IMR-90 (cell line): ENCODE data around the gene EHBP1L1. TPM values are rescaled to one million over a fixed set of nuclear protein-coding genes. Genes with fewer than 3 reads are reported as not detected.

ENCODE experiments used
- ATAC-seq: fragments of 200-7000 bp; cut with Tn5 transposase; 2 replicates; pipeline ENCODE4 v1.9.1; 2020; ENCODE audit warnings: low read depth, mild to moderate bottlenecking, moderate library complexity
- BruUV-seq: library from RNA; stranded (reverse); fragments of 400-500 nt; replicated peaks from 2 replicates; lab custom pipeline; 2021; lab: Mats Ljungman, UMichigan
- CTCF ChIA-PET: fragments of 300-600 bp; formaldehyde crosslinking; extraction: SDS; loops from one replicate; lab custom pipeline; 2021; ENCODE audit warnings: antibody characterized with exemption; lab: Yijun Ruan, JAX
- POLR2A ChIA-PET: fragments of 300-600 bp; sonication (Branson Sonifier 250); formaldehyde crosslinking; loops from one replicate; lab custom pipeline; 2022; ENCODE audit warnings: antibody characterized with exemption; ENCODE audit not compliant: unreplicated experiment; lab: Charles Lee
- DNase-seq: peaks from one replicate; pipeline ENCODE4 v3.0.0; 2013
- H2AFZ ChIP-seq: replicated peaks from 2 replicates; pipeline ENCODE3; 2013; ENCODE audit warnings: low read length, mild to moderate bottlenecking; ENCODE audit not compliant: poor library complexity
- H2AK5ac ChIP-seq: 2 replicates; pipeline ENCODE4 v1.6.1; 2013; ENCODE audit warnings: low read depth, low read length, inconsistent platforms
- H2AK9ac ChIP-seq: replicated peaks from 2 replicates; pipeline ENCODE3; 2013; ENCODE audit warnings: mild to moderate bottlenecking, low read depth, low read length, moderate library complexity; ENCODE audit not compliant: poor library complexity
- H2BK120ac ChIP-seq: 2 replicates; pipeline ENCODE4 v1.6.1; 2013; ENCODE audit warnings: low read depth, low read length, inconsistent platforms
- H2BK15ac ChIP-seq: 3 replicates; pipeline ENCODE4 v1.6.1; 2013; ENCODE audit warnings: low read depth, low read length, inconsistent platforms
- H2BK20ac ChIP-seq: 2 replicates; pipeline ENCODE4 v1.6.1; 2013; ENCODE audit warnings: low read depth, mild to moderate bottlenecking, inconsistent platforms, low read length, moderate library complexity
- H2BK5ac ChIP-seq: 2 replicates; pipeline ENCODE4 v1.6.1; 2013; ENCODE audit warnings: mild to moderate bottlenecking, low read depth, low read length, inconsistent platforms; ENCODE audit not compliant: poor library complexity, severe bottlenecking
- H3K14ac ChIP-seq: replicated peaks from 2 replicates; pipeline ENCODE4 v1.6.1; 2013; ENCODE audit warnings: low read depth, low read length, inconsistent platforms
- H3K18ac ChIP-seq: 2 replicates; pipeline ENCODE4 v1.6.1; 2013; ENCODE audit warnings: low read depth, low read length, control low read depth
- H3K23ac ChIP-seq: 2 replicates; pipeline ENCODE4 v1.6.1; 2013; ENCODE audit warnings: low read depth, low read length, inconsistent platforms
- H3K27ac ChIP-seq: 2 replicates; pipeline ENCODE4 v1.5.1; 2013; ENCODE audit warnings: mild to moderate bottlenecking, control low read depth, low read length; ENCODE audit not compliant: insufficient read depth
- H3K27me3 ChIP-seq: 2 replicates; pipeline ENCODE4 v1.6.1; 2013; ENCODE audit warnings: low read length; ENCODE audit not compliant: control insufficient read depth, insufficient read depth
- H3K36me3 ChIP-seq: 2 replicates; pipeline ENCODE4 v1.6.1; 2013; ENCODE audit warnings: low read length, mixed read lengths; ENCODE audit not compliant: control insufficient read depth, insufficient read depth
- H3K4ac ChIP-seq: 2 replicates; pipeline ENCODE4 v1.6.1; 2013; ENCODE audit warnings: low read depth, low read length, inconsistent platforms
- H3K4me1 ChIP-seq: 2 replicates; pipeline ENCODE4 v1.6.1; 2013; ENCODE audit warnings: low read length, mixed read lengths; ENCODE audit not compliant: control insufficient read depth, insufficient read depth
- H3K4me2 ChIP-seq: 2 replicates; pipeline ENCODE4 v1.6.1; 2013; ENCODE audit warnings: low read depth, mild to moderate bottlenecking, control low read depth, low read length, moderate library complexity
- H3K4me3 ChIP-seq: 2 replicates; pipeline ENCODE4 v1.5.1; 2013; ENCODE audit warnings: low read depth, mild to moderate bottlenecking, control low read depth, low read length, moderate library complexity; ENCODE audit not compliant: insufficient read depth
- H3K56ac ChIP-seq: 2 replicates; pipeline ENCODE4 v1.6.1; 2013; ENCODE audit warnings: low read length, inconsistent platforms; ENCODE audit not compliant: insufficient read depth; ENCODE audit errors: extremely low read depth
- H3K79me1 ChIP-seq, 2 experiments: 2 replicates each; pipeline ENCODE4 v1.6.1; 2013; ENCODE audit warnings: low read length in 2 of 2, inconsistent platforms in 1 of 2, low read depth in 1 of 2
- H3K9ac ChIP-seq: 2 replicates; pipeline ENCODE4 v1.6.1; 2013; ENCODE audit warnings: low read depth, low read length, control low read depth
- H3K9me1 ChIP-seq: 2 replicates; pipeline ENCODE4 v1.6.1; 2013; ENCODE audit warnings: low read length, inconsistent platforms; ENCODE audit not compliant: insufficient read depth
- H3K9me3 ChIP-seq: 2 replicates; pipeline ENCODE4 v1.6.1; 2013; ENCODE audit warnings: low read length; ENCODE audit not compliant: control insufficient read depth, insufficient read depth
- H4K20me1 ChIP-seq: 2 replicates; pipeline ENCODE4 v1.6.1; 2013; ENCODE audit warnings: low read length, inconsistent platforms; ENCODE audit not compliant: insufficient read depth
- H4K5ac ChIP-seq: 2 replicates; pipeline ENCODE4 v1.6.1; 2013; ENCODE audit warnings: mild to moderate bottlenecking, low read depth, low read length, control low read depth
- H4K8ac ChIP-seq, 2 experiments: 2 replicates each; pipeline ENCODE4 v1.6.1; 2013; ENCODE audit warnings: low read depth in 2 of 2, low read length in 2 of 2, control low read depth in 1 of 2, inconsistent platforms in 1 of 2
- H4K91ac ChIP-seq: 2 replicates; pipeline ENCODE4 v1.6.1; 2013; ENCODE audit warnings: low read depth, low read length, inconsistent platforms; ENCODE audit not compliant: insufficient read depth
- BHLHE40 ChIP-seq: fragments of 150-350 bp; IDR thresholded peaks from 2 replicates; pipeline ENCODE4 v1.6.1; 2016; ENCODE audit warnings: mild to moderate bottlenecking, low read depth, low read length
- CEBPB ChIP-seq: IDR thresholded peaks from 2 replicates; pipeline ENCODE4 v1.6.1; 2012; ENCODE audit warnings: low read depth, low read length, improper control_type of control experiment
- CHD1 ChIP-seq: IDR thresholded peaks from 2 replicates; pipeline ENCODE4 v1.6.1; 2012; ENCODE audit warnings: low read depth, low read length, improper control_type of control experiment
- ELK1 ChIP-seq: fragments of 150-350 bp; IDR thresholded peaks from 2 replicates; pipeline ENCODE4 v1.6.1; 2016; ENCODE audit warnings: low read depth, mild to moderate bottlenecking, low read length, moderate library complexity, borderline replicate concordance
- FOS ChIP-seq: fragments of 150-350 bp; IDR thresholded peaks from 2 replicates; pipeline ENCODE4 v1.6.1; 2016; ENCODE audit warnings: low read depth, low read length
- MAFK ChIP-seq: IDR thresholded peaks from 2 replicates; pipeline ENCODE4 v1.6.1; 2012; ENCODE audit warnings: low read depth, low read length, improper control_type of control experiment
- MAZ ChIP-seq: IDR thresholded peaks from 2 replicates; pipeline ENCODE4 v1.6.1; 2012; ENCODE audit warnings: low read depth, mild to moderate bottlenecking, low read length, improper control_type of control experiment, moderate library complexity, borderline replicate concordance
- MXI1 ChIP-seq: IDR thresholded peaks from 2 replicates; pipeline ENCODE4 v1.6.1; 2012; ENCODE audit warnings: low read depth, mild to moderate bottlenecking, low read length, moderate library complexity, borderline replicate concordance
- NFE2L2 ChIP-seq: fragments of 150-350 bp; IDR thresholded peaks from 2 replicates; pipeline ENCODE4 v1.6.1; 2016; ENCODE audit warnings: low read depth, mild to moderate bottlenecking, low read length
- POLR2A ChIP-seq: IDR thresholded peaks from 2 replicates; pipeline ENCODE4 v1.6.1; 2012; ENCODE audit warnings: mild to moderate bottlenecking, low read depth, low read length
- RAD21 ChIP-seq: IDR thresholded peaks from 2 replicates; pipeline ENCODE4 v1.6.1; 2012; ENCODE audit warnings: low read length, improper control_type of control experiment
- RFX5 ChIP-seq: IDR thresholded peaks from 2 replicates; pipeline ENCODE4 v1.8.0; 2012; ENCODE audit warnings: low read depth, mild to moderate bottlenecking, low read length, moderate library complexity
- SMC3 ChIP-seq: fragments of 150-350 bp; IDR thresholded peaks from 2 replicates; pipeline ENCODE4 v1.6.1; 2016; ENCODE audit warnings: low read depth, mild to moderate bottlenecking, antibody characterized with exemption, low read length, moderate library complexity
- WGBS, 2 experiments: methylation state at CpG; one replicate each; pipeline versions ENCODE4 v1.1.5 to v1.1.7; 2013; ENCODE audit warnings: missing lambda C conversion rate in 2 of 2; ENCODE audit not compliant: insufficient read length in 1 of 2; ENCODE audit errors: extremely low coverage in 2 of 2; 5-methylcytosine and 5-hydroxymethylcytosine counted together
- dilution Hi-C: fragments of 300-500 bp; cut with HindIII; formaldehyde crosslinking; loops from one replicate; pipeline ENCODE4 v1.14.3; 2018; ENCODE audit warnings: low sequenced_read_pairs; ENCODE audit not compliant: unreplicated experiment
- in situ Hi-C: fragments of 300-500 bp; cut with MboI; formaldehyde crosslinking; loops from 3 replicates; pipeline ENCODE4 v1.14.3; 2019; ENCODE audit warnings: low sequenced_read_pairs, inconsistent platforms, mixed read lengths
- intact Hi-C: fragments of 100-400 bp; cut with micrococcal nuclease; formaldehyde crosslinking; loops from 2 replicates; pipeline ENCODE4 v1.10.0; 2022
- polyA plus RNA-seq, 3 experiments: library from polyadenylated mRNA; depleted of rRNA; stranded (reverse); fragments of >200 nt; gene quantifications; 2 replicates each; pipeline ENCODE4 v1.2.3, GENCODE V29; 2012; ENCODE audit warnings: low replicate concordance in 1 of 3
- total RNA-seq: library from RNA; depleted of rRNA; stranded (reverse); fragments of >200 nt; gene quantifications from 2 replicates; pipeline ENCODE4 v1.2.3, GENCODE V29; 2012

EHBP1L1 gene
- total and polyA plus RNA-seq, 2 of the 4 experiments (the other 2 are of a cell fraction) = 10.0 to 27.4 TPM

GRCh38 chr11:65554057-65554818 is 21.6 kb upstream of the EHBP1L1 start:
- H4K91ac ChIP-seq = no peak overlapping the region; the same call in 1 of the 2 replicates
- no peak overlapping the region for H4K5ac ChIP-seq
- intact Hi-C loops (no loop called here), dilution Hi-C loops (no loop called here), in situ Hi-C loops (no loop called here)
- no peak overlapping the region for H3K9ac ChIP-seq
- no peak overlapping the region for H2BK120ac ChIP-seq
- no peak overlapping the region for H2BK20ac ChIP-seq
- H2AK5ac ChIP-seq = peak overlapping the region; percentile 70
- TF ChIP-seq ELK1 = no peak
- TF ChIP-seq RFX5 = no peak
- no peak for TF ChIP-seq CHD1
- no peak for TF ChIP-seq MXI1
- TF ChIP-seq MAZ = no peak
- no peak for TF ChIP-seq NFE2L2
- no peak for TF ChIP-seq SMC3
- no peak for TF ChIP-seq POLR2A
- no peak for TF ChIP-seq RAD21
- no peak for TF ChIP-seq FOS
- no peak for TF ChIP-seq BHLHE40
- no peak for TF ChIP-seq MAFK
- no peak for TF ChIP-seq CEBPB
- no peak overlapping the region for H3K27ac ChIP-seq
- H2AK9ac ChIP-seq = no peak overlapping the region
- no peak overlapping the region for H3K4me3 ChIP-seq
- DNase-seq (no peak), ATAC-seq (no peak)
- peaks cover 27% of the 10 kb centered on the region for H3K4me1 ChIP-seq
- H3K9me1 ChIP-seq = peaks cover 11% of the 10 kb centered on the region
- no peak overlapping the region for H4K8ac ChIP-seq
- H3K4ac ChIP-seq = peak overlapping the region; percentile 44; the same call in 1 of the 2 replicates
- H4K20me1 ChIP-seq = peaks cover 15% of the 10 kb centered on the region
- H3K27me3 ChIP-seq = no peaks in the 10 kb centered on the region
- BruUV-seq = no TSS peak
- peak overlapping the region; percentile 18 for H2BK5ac ChIP-seq
- no peaks in the 10 kb centered on the region for H3K9me3 ChIP-seq
- H3K18ac ChIP-seq = no peak overlapping the region
- H3K4me2 ChIP-seq = no peak overlapping the region
- peaks cover 16 to 42% of the 10 kb centered on the region in 2 experiments for H3K79me1 ChIP-seq
- H2AFZ ChIP-seq = peak overlapping the region; percentile 32
- H3K36me3 ChIP-seq = peaks cover 19% of the 10 kb centered on the region; the same call in 1 of the 2 replicates
- no peak overlapping the region for H3K14ac ChIP-seq
- ChIA-PET CTCF (no interaction called here), POLR2A (no interaction called here)
- WGBS, 2 experiments = 93% methylated on average over 11 of the region's 27 CpGs; no CpG with 5 or more reads in 1 of the 2 experiments
- no peak overlapping the region for H3K56ac ChIP-seq
- no peak overlapping the region; the same call in 1 of the 2 replicates for H3K23ac ChIP-seq
- no peak overlapping the region for H2BK15ac ChIP-seq
